ENCODE measurements around the gene PCSK2.

DNA sequence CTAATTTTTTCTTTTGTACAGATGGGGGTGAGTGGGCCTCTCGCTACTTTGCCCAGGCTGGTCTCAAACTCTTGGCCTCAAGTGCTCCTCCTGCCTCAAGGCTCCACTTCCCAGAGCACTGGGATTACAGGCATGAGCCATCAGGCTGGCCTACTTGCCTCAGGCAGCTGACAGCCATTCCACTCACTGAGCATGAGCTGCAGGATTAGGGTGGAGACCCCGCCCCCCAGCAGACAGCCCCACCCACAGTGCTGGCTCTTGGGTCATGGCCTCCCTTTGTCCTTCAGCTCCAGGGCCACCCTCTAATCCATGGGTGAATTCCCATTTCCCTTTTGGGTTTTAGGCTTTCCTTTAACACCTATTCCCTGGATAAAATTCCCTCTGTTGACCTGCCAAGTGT is 222.2 kb downstream of the PCSK2 start:
- TF ChIP-seq POLR2A (IDR thresholded peaks at IDR 0.05), result no peak
- TF ChIP-seq, protein P1, sequence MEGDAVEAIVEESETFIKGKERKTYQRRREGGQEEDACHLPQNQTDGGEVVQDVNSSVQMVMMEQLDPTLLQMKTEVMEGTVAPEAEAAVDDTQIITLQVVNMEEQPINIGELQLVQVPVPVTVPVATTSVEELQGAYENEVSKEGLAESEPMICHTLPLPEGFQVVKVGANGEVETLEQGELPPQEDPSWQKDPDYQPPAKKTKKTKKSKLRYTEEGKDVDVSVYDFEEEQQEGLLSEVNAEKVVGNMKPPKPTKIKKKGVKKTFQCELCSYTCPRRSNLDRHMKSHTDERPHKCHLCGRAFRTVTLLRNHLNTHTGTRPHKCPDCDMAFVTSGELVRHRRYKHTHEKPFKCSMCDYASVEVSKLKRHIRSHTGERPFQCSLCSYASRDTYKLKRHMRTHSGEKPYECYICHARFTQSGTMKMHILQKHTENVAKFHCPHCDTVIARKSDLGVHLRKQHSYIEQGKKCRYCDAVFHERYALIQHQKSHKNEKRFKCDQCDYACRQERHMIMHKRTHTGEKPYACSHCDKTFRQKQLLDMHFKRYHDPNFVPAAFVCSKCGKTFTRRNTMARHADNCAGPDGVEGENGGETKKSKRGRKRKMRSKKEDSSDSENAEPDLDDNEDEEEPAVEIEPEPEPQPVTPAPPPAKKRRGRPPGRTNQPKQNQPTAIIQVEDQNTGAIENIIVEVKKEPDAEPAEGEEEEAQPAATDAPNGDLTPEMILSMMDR (IDR thresholded peaks at IDR 0.05), result no peak

Measured in esophagus squamous epithelium (tissue), 4 donors.